Lung (tissue), 12 donors: Measurements from ENCODE around the gene TPH1. TPM values are rescaled to one million over a fixed set of nuclear protein-coding genes. Genes with fewer than 3 reads are reported as not detected.

Experiments used
- ATAC-seq: fragments of 200-7000 bp; cut with Tn5 transposase; one replicate; pipeline ENCODE4 v1.9.1; 2020; ENCODE audit warnings: moderate number of reproducible peaks; ENCODE audit not compliant: insufficient read depth, low FRiP score
- DNase-seq, 3 donors: peaks; one replicate each; pipeline ENCODE4 v3.0.0-alpha.2; 2013 to 2017
- H3K27ac ChIP-seq, 2 donors: one replicate each; pipeline ENCODE4 v1.5.1; 2013; ENCODE audit warnings: mild to moderate bottlenecking in 2 of 2, moderate library complexity in 2 of 2, control low read depth in 1 of 2, inconsistent platforms in 1 of 2, low read depth in 1 of 2, low read length in 1 of 2
- H3K27me3 ChIP-seq, 3 donors: one replicate each; pipeline ENCODE4 v1.5.1; 2013; ENCODE audit warnings: low read length in 2 of 3; ENCODE audit not compliant: control insufficient read depth in 3 of 3, insufficient read depth in 3 of 3
- H3K36me3 ChIP-seq, 4 donors: one replicate each; pipeline ENCODE4 v1.5.1; 2013; ENCODE audit warnings: low read length in 4 of 4, mild to moderate bottlenecking in 1 of 4, moderate library complexity in 1 of 4; ENCODE audit not compliant: control insufficient read depth in 4 of 4, insufficient read depth in 4 of 4
- H3K4me1 ChIP-seq, 5 donors: one replicate each; pipeline ENCODE4 v1.5.1; 2013; ENCODE audit warnings: low read length in 5 of 5, mild to moderate bottlenecking in 2 of 5, moderate library complexity in 1 of 5; ENCODE audit not compliant: control insufficient read depth in 5 of 5, insufficient read depth in 5 of 5
- H3K4me3 ChIP-seq: one replicate; pipeline ENCODE4 v1.5.1; 2013; ENCODE audit warnings: mild to moderate bottlenecking, control low read depth, moderate library complexity
- H3K9ac ChIP-seq, 2 donors: one replicate each; pipeline ENCODE4 v1.5.1; 2013; ENCODE audit warnings: low read length in 2 of 2, control low read depth in 1 of 2; ENCODE audit not compliant: insufficient read depth in 1 of 2
- H3K9me3 ChIP-seq, 4 donors: one replicate each; pipeline ENCODE4 v1.5.1; 2013; ENCODE audit warnings: low read length in 3 of 4, mild to moderate bottlenecking in 1 of 4, moderate library complexity in 1 of 4; ENCODE audit not compliant: control insufficient read depth in 4 of 4, insufficient read depth in 3 of 4
- CTCF ChIP-seq: IDR thresholded peaks from 2 replicates; pipeline ENCODE4 v1.5.1; 2012; ENCODE audit warnings: mild to moderate bottlenecking; ENCODE audit errors: control extremely low read depth, extremely low read depth
- WGBS, 2 donors: extraction: QIAGEN DNeasy Blood & Tissue Kit; methylation state at CpG; one replicate each; pipeline ENCODE4 v1.1.7; 2013; 5-methylcytosine and 5-hydroxymethylcytosine counted together
- polyA plus RNA-seq, 2 donors: library from polyadenylated mRNA; stranded (reverse); fragments of 200-250 nt; gene quantifications; one replicate each; pipeline ENCODE4 v1.2.1, GENCODE V29; 2013
- total RNA-seq, 2 donors: library from RNA; depleted of rRNA in 1 of 2; stranded (reverse); fragments of >200 nt in 1 of 2; gene quantifications; one replicate each; pipeline ENCODE4 v1.2.1, GENCODE V29; 2014 to 2021
- donor health status: control.
- donor health status: control.
- donor health status: Bipolar disorder and iron deficiency.
- donor health status: healthy.
- donor health status: DM: yes; HTN: yes; CAD: no.

Gene TPH1
- total and polyA plus RNA-seq, 4 donors, result 0.13 to 2.8 (median 0.55) TPM

GRCh38 chr11:18054511-18055103, 8.5 kb upstream of the TPH1 start:
- 90 to 93% methylated on average over 10 of the region's 10 CpGs for WGBS, 2 donors
- no peak for ATAC-seq
- no peak for TF ChIP-seq CTCF

GRCh38 chr11:18050848-18051247, 4.8 kb upstream of the TPH1 start:
- Histone ChIP-seq H3K9ac (no peak overlapping the region), H3K9me3 (no peaks in the 10 kb centered on the region), H3K36me3 (no peaks in the 10 kb centered on the region), H3K4me1 (peaks cover 0 to 5% (median 0%) of the 10 kb centered on the region in 5 donors), H3K27me3 (peaks cover 0 to 18% (median 14%) of the 10 kb centered on the region in 3 donors), H3K4me3 (no peak overlapping the region), H3K27ac (no peak overlapping the region)
- WGBS, 2 donors, result 27 to 50% methylated on average over 2 of the region's 2 CpGs
- DNase-seq (no peak), ATAC-seq (no peak)
- TF ChIP-seq CTCF, result no peak

More at GRCh38 chr11:18054511-18055103, 8.5 kb upstream of the TPH1 start:
- H3K36me3 ChIP-seq, result no peaks in the 10 kb centered on the region
- H3K9me3 ChIP-seq, result no peaks in the 10 kb centered on the region
- no peak overlapping the region for H3K9ac ChIP-seq
- H3K4me3 ChIP-seq, result no peak overlapping the region
- H3K27ac ChIP-seq, result no peak overlapping the region
- H3K27me3 ChIP-seq, result no peaks in the 10 kb centered on the region
- no peak for DNase-seq
- H3K4me1 ChIP-seq, result no peaks in the 10 kb centered on the region

- TF ChIP-seq CTCF, result no peak
- no peak overlapping the region for H3K27ac ChIP-seq
- no peaks in the 10 kb centered on the region for H3K4me1 ChIP-seq
- no peak overlapping the region for H3K4me3 ChIP-seq
- H3K36me3 ChIP-seq, result no peaks in the 10 kb centered on the region
- ATAC-seq (no peak), DNase-seq (no peak)
- H3K27me3 ChIP-seq, result peaks cover 0 to 5% (median 0%) of the 10 kb centered on the region in 3 donors
- no peak overlapping the region for H3K9ac ChIP-seq
- H3K9me3 ChIP-seq, result no peaks in the 10 kb centered on the region
Observed at GRCh38 chr11:18036456-18036855, 9.6 kb downstream of the TPH1 start.

- H3K4me3 ChIP-seq, result no peak overlapping the region
- no peak overlapping the region for H3K27ac ChIP-seq
- no peaks in the 10 kb centered on the region for H3K27me3 ChIP-seq
- H3K4me1 ChIP-seq, result no peaks in the 10 kb centered on the region
- H3K9me3 ChIP-seq, result no peaks in the 10 kb centered on the region
- no peak for DNase-seq
- H3K9ac ChIP-seq, result no peak overlapping the region
- no peak for TF ChIP-seq CTCF
- H3K36me3 ChIP-seq, result no peaks in the 10 kb centered on the region
- ATAC-seq, result no peak
- 85 to 87% methylated on average over 2 of the region's 2 CpGs for WGBS, 2 donors
Observed at GRCh38 chr11:18027475-18027874, 18.6 kb downstream of the TPH1 start.
